IPS-18c (cell line): ENCODE results near the gene PLIN5.
"Not testable (repeated sequence)": the region's sequence is repeated elsewhere in the genome, so short reads cannot be mapped to it uniquely, and the experiment has no call there.

Experiments
- H3K4me3 ChIP-seq: 2 replicates; pipeline ENCODE4 v1.7.0; 2013; ENCODE audit warnings: low read depth, mild to moderate bottlenecking, low read length, moderate library complexity; ENCODE audit not compliant: insufficient read depth
- H3K9me3 ChIP-seq: one replicate; pipeline ENCODE4 v1.6.1; 2013; ENCODE audit warnings: mild to moderate bottlenecking, low read length, moderate library complexity; ENCODE audit not compliant: control insufficient read depth, insufficient read depth

The PLIN5 gene

DNA sequence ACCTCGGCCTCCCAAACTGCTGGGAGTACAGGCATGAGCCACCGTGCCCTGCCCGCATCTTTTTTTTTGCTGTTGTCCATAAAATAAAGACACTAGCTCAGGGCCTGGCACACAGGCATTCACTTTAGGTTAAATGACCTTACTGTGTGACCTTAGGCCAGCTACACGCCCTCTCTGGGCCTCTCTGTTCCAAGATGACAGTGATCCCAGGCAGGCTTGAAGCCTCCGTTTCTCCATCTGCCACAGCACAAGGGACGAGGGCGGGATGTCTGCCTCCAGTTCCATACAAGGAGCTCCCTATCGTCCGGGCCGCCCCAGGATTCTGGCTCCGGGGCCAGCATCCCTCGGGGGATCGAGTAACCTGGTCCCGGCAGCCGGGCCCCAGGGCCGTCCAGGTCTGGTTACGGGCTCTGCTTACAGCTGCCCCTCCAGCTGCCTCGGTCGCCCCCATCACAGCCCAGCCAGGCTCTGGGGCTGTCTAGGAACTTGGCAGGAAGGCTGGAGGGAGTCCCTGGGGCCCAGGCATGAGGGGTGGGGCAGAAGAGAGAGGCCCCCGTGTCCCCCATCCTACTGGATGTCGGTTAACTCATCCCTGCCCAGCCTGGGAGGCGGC is 36.4 kb upstream of the PLIN5 start:
- no peaks in the 10 kb centered on the region for H3K9me3 ChIP-seq
- H3K4me3 ChIP-seq = no peak overlapping the region

DNA sequence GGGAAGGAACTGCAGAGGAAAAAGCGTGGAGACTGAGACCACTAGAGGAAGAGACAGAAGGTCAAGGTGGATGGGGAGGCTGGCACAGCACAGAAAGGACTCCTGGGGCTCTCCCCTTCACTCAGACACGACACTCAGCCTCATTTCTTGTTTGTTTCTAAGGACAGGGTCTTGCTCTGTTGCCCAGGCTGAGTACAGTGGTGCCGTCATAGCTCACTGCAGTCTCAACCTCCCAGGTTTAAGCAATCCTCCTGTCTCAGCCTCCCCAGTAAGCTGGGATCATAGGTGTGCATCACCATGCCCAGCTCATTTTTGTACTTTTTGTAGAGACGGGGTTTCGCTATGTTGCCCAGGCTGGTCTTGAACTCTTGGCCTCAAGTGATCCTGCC is 35.9 kb upstream of the PLIN5 start:
- H3K4me3 ChIP-seq = no peak overlapping the region
- H3K9me3 ChIP-seq = no peaks in the 10 kb centered on the region

DNA sequence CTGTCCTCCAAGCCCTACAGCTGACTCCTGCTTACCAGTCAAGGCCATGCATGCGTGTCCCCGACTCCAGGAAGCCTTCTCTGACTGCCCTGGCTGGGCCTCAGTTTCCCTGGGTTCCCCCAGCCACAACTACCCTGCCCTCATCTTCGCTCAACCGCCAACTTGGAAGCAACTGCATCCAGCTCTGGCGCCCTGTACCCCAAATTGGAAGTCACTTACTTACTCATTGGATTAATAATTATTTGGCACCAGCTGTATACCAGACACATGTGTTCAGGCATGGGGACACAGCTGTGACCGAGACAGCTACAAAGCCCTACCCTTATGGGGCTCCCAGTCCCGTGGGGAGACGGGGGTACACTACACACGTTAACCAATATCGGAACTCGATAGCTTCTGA is 35.4 kb upstream of the PLIN5 start:
- Histone ChIP-seq H3K9me3 (no peaks in the 10 kb centered on the region), H3K4me3 (no peak overlapping the region)

DNA sequence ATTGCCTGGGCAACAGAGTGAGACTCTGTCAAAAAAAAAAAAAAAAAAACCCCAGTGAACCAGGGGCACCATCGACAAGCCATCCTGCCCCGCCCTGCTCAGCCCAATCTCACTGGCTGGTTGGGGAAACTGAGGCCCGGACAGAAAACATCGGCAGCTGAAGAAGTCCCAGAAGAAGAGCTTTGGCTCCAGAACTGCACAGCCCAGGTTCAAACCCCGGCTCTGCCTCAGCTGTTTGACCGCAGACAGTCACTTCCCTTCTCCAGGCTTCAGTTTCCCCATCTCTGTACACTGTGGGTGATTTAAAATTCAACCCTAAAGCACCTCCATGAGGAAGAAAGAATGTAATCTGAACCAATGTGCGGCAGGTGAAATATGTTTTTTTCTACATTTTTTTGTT is 33.9 kb upstream of the PLIN5 start:
- Histone ChIP-seq H3K4me3 (no peak overlapping the region), H3K9me3 (no peaks in the 10 kb centered on the region)

DNA sequence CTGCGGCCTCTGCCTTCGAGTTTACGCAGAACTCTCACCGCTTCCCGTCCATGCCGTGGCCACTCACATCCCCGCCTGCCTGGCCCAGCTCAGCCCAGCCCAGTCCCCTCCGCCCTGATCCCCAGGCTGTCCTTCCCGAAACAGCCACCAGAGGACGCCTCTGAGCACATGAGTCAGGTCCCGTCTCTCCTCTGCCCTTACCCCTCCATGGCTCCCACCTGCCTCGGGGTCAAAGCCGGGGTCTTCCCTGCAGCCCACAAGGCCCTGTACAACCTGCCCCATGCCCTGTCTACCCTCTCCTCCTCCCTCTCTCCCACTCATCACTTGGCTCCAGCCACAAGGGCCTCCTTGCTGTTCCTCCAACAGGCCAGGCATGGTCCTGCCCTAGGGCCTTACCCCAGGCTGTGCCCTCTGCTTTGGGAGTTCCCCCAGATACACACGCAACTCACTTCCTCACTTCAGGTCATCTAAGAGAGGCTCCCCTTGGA is 32.6 kb upstream of the PLIN5 start:
- Histone ChIP-seq H3K4me3 (no peak overlapping the region), H3K9me3 (no peaks in the 10 kb centered on the region)

DNA sequence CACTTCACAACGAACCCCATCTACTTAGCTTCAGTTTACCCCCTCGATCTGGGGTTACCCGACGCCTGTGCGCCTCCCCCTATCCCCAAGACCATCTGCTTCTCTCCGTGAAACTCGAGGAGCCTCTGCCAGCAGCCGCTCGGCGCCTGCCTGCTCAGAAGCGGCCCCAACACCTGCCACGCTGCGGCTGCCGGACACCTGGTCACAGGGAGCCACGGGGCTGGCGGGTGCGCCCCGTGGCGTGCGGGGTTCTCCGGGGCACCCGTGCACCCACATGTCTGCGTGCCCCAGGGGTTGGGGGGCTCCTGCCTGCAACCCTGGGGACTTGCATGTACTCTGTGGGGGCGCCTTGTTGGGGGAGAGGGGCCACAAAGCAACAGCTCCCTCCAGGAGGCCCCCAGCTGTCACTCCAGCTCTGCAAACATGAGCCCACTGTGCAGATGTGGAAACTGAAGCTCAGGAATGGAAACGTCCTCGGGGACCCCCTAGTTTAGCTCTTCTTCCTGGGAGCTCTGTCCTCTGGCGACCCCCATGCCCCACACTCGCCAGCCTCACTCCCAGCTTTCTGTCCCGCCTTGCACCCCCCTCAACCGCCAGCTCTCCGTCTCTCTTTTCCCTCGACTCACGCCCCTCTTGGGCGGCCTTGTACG is 31.5 kb upstream of the PLIN5 start:
- Histone ChIP-seq H3K9me3 (no peaks in the 10 kb centered on the region), H3K4me3 (no peak overlapping the region)

DNA sequence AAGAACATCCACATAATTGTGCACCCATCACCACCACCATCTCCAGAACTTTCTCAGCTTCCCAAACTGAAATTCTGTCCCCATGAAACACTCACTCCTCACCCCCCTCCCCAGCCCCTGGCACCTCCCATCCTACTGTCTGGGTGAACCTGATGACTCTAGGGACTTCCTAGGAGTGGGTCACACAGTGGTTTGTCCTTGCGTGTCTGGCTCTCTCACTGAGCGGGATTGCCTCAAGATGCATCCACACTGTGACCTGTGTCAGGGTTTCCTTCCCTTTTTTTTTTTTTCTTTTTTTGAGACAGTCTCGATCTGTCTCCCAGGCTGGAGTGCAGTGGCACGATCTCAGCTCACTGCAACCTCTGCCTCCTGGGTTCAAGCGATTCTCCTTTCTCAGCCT is 28.5 kb upstream of the PLIN5 start:
- H3K9me3 ChIP-seq, H3K4me3 ChIP-seq: not testable (repeated sequence)

DNA sequence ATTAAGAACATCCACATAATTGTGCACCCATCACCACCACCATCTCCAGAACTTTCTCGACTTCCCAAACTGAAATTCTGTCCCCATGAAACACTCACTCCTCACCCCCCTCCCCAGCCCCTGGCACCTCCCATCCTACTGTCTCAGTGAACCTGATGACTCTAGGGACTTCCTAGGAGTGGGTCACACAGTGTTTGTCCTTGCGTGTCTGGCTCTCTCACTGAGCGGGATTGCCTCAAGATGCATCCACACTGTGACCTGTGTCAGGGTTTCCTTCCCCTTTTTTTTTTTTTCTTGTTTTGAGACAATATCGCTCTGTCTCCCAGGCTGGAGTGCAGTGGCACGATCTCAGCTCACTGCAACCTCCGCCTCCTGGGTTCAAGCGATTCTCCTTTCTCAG is 27.1 kb upstream of the PLIN5 start:
- not testable (repeated sequence) for H3K4me3 ChIP-seq

DNA sequence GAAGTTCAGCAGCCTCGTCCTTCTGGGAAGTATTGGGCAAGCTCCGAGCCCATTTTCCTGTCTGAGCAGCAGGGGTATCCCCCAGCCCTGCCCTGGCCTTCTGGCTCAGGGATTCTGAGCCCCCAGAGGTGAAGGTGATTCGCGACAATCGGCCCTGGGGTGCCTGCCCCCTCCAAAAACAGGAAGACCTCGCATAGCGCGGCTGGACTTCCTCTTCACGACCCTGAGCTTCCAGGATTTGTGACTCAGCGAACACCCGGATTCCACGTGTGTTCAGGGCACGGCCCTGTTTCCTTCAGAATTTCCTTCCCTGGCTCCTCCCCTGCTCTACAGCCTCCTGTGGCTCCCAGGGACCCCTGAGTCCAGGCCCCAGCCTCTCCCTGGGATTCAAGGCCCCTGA is 24.5 kb upstream of the PLIN5 start, which contains the start of gene SEMA6B:
Gene SEMA6B (minus strand): TSS at position 116 of the 400 bp plus-strand sequence. CDS start 1,227 bp downstream, outside the sequence.
- Histone ChIP-seq H3K4me3 (no peak within 1 kb of the TSS), H3K9me3 (no peaks in the 10 kb centered on the region)

More for the DNA sequence above, 27.1 kb upstream of the PLIN5 start:
- H3K9me3 ChIP-seq = not testable (repeated sequence)

DNA sequence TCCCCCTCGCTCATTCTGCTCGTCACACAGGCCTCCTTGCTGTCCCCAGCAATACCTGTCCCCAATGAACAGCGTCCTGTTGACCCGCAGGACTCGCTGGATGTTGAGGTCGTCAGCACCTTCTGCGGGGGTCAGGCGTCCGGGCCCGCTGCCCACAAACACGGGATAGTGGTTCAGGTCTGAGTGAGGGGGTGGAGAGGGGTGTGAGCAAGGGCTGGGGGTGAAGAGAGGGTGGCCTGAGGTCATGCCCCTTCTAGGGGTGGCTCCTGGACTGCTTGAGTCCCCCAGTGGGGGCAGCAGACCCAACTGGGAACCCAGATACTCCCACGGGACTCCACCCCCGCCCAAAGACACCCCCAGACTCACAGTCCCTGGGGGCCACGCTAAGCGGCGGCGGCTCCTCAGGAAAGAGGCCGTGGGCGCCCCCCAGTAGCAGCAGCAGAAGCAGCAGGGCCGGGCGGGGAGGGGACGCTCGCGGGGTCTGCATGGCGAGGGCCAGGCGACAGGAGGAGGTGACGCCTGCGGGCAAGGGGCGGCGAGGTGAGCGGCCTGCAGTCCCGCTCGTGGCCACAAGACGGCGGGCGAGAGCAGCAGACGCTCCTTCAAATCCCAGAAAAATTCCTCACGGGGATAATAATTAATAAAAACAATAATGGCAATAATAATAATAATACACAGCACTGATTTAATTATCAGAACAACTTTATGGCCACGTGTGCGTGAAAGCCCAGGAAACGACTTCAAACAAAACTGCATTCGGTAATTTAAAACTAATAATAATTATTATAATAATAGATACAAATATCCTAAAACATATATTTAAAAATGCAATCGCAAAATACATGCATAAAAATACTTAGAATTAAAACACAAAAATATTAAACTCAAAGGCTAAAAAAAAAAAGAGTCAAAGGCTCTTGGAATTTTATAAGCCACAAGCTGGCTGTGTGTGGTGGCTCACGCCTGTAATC is 23.2 kb upstream of the PLIN5 start:
- no peaks in the 10 kb centered on the region for H3K9me3 ChIP-seq
- no peak overlapping the region for H3K4me3 ChIP-seq

DNA sequence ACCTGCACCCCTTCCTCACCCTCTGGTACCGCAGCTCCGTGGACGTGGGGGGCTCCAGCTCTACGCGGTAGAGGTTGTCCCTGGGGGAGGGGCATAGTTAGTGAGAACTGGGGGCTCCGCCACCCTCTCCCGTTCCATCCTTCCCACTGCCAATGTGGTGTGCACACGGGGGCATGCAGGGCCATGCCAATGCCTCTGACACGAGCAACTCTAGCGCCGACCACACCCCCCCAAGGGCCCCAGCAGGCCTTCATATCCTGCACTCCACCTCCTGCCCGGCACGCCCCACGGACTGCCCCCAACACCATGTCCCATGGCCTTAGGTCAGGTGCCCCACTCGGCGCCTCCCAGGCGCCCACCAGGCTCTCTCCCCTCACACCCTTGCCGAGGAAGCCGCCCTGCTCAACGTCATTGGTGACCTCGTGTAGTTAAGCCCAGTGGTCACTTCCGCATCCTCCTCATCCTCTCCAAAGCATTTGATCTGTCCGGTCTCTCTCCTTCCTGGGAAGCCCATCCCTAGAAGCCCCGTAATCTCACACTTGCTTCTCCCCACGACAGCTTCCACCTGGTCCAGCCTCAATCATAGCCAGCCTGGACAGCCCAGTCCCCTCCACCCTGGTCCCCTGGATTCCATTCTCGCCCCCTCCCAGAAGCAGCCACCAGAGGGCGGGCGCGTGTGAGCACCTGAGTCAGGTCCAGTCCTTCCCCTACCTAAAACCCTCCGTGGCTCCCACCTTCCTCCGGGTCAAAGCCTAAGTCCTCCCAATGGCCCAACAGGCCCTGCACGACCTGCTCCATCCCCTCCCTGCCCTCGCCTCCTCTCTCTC is 22.3 kb upstream of the PLIN5 start:
- Histone ChIP-seq H3K9me3 (no peaks in the 10 kb centered on the region), H3K4me3 (no peak overlapping the region)

DNA sequence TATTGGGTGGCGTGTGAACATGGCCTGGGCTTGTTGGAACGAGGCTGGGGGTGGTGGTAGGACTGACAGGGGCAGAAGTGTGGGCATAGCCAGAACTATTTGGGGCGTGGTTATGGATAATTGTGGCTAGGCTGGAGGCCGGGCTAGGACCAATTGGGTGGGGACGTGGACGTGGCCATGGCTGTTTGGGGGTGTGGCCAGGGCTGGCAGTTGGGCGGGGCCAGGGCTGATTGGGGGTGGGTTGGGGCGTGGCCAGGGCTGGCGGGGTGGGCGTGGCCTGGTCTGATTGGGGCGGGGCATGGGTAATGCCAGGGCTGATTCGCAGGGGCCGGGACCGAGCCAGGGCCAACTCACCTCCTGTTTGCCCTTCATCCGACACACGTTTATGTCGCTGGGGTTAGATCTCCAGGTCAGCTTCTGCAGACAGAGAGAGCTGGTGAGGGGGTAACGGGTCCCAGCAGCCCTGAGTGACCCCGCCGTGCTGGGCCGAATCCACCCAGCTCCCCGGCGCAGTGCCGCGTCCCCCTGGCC is 21.6 kb upstream of the PLIN5 start:
- H3K9me3 ChIP-seq = no peaks in the 10 kb centered on the region

DNA sequence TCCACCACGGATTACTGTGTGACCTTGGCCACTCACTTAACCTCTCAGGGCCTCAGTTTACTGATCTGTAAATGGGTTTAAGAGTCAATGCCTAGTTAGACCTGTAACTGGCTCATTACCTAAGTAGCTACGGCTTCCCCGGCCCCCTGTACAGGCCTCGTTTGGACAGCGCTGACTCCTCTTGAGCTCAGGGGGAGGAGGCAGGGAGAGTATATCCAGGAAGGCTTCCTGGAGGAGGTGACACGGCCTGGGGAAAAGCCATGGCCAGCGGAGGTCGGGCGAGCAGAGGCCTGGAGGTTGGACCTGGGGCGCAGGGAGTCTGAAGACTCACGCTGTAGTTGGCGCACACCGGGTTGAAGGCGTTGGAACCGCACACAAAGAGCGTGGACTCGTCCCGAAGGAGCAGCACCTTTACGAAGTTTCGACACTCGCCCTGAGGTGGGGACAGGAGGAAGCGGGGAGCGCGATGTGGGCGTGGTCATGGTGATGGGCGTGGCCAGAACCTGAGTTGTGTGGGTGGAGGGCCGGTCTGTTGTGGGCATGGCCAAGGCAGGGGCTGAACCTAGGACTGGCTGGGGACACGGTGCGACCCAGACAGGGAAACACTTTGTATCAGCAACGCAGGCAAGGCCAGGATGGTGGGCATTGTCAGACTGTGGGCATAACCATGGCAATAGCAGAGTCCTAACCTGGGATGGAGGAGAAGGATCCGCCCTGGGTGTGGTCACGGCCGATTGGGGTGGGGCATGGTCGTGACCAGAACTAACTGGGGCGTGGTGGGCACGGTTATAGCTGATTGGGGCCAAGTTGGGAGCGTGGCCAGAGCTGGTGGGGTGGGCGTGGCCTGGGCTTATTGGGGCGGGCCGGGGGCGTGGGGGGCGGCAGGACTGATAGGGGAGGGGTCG is 20.9 kb upstream of the PLIN5 start:
- Histone ChIP-seq H3K9me3 (no peaks in the 10 kb centered on the region), H3K4me3 (no peak overlapping the region)

More for the DNA sequence above, 21.6 kb upstream of the PLIN5 start:
- H3K4me3 ChIP-seq = no peak overlapping the region

DNA sequence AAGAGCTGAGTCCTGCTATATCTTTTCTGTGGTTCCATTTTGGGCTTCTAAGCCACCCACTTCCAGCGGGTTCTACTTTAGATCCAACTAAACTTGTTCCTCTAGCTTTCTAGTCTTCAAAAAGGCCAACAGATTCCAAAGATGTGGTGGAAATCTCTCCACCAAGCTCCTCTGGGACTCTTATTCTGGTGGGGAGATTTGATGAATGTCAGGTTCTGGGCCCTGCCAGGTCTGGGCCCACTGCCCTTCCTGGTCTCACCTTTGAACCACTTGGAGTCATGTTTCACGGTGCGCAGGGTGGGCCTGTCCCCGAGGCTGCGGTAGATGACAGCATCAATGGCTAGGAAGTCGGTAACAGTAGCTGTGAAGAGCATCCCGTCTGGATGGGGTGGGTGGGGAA is 19.7 kb upstream of the PLIN5 start:
- no peak overlapping the region for H3K4me3 ChIP-seq

DNA sequence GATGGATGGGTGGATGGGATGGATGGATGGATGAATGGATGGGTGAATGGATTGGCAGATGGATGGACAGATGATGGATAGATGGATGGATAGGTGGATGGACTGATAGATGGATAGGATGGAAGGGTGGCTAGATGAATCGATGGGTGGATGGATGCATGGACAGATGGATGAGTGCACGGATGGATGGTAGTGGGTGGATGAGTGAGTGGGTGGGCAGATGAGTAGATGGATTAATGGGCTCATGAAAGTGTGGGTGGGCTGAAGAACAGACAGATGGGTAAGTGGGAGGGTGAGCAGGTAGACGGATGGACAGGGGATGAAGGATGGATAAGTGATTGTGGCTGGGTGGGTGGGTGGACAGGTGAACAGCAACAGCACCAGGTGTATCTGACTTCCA is 18.8 kb upstream of the PLIN5 start:
- no peak overlapping the region for H3K4me3 ChIP-seq
- no peaks in the 10 kb centered on the region for H3K9me3 ChIP-seq

More for the DNA sequence above, 19.7 kb upstream of the PLIN5 start:
- no peaks in the 10 kb centered on the region for H3K9me3 ChIP-seq
